HepG2 (cell line): ENCODE results near the gene PADI1.

Source experiments
- CTCF ChIP-seq: sonication (generic); formaldehyde crosslinking; IDR thresholded peaks from 2 replicates; pipeline ENCODE4 v1.5.0; 2020; ENCODE audit warnings: mild to moderate bottlenecking, missing genetic modification reagents, moderate library complexity
- FIP1L1 ChIP-seq: fragments of 200-400 bp; formaldehyde crosslinking; IDR thresholded peaks from 2 replicates; pipeline ENCODE4 v1.6.1; 2018; ENCODE audit warnings: low read depth, mild to moderate bottlenecking, low read length, moderate library complexity, borderline replicate concordance; ENCODE audit not compliant: insufficient read depth
- FOSL1 ChIP-seq: sonication (generic); formaldehyde crosslinking; IDR thresholded peaks from 2 replicates; pipeline ENCODE4 v1.9.0; 2021; ENCODE audit warnings: missing genetic modification reagents, borderline replicate concordance
- FOXP1 ChIP-seq, 2 experiments: fragments of 450-650 bp in 1 of 2; IDR thresholded peaks; 2 replicates each; pipeline ENCODE4 v1.6.1; 2017 to 2018; ENCODE audit warnings: antibody characterized with exemption in 1 of 2
- HOXD1 ChIP-seq: sonication (generic); formaldehyde crosslinking; IDR thresholded peaks from 2 replicates; pipeline ENCODE4 v1.5.0; 2020; ENCODE audit warnings: missing genetic modification reagents
- LCORL ChIP-seq, 2 experiments: fragments of 450-650 bp in 1 of 2; sonication (generic) in 1 of 2; formaldehyde crosslinking in 1 of 2; IDR thresholded peaks; 2 replicates each; pipeline versions ENCODE4 v1.5.0 to v1.6.1; 2017 to 2020; ENCODE audit warnings: antibody characterized with exemption in 1 of 2, missing genetic modification reagents in 1 of 2
- MAX ChIP-seq: IDR thresholded peaks from 2 replicates; pipeline ENCODE4 v1.6.1; 2012; ENCODE audit warnings: inconsistent platforms
- MED8 ChIP-seq: sonication (generic); formaldehyde crosslinking; IDR thresholded peaks from 2 replicates; pipeline ENCODE4 v1.8.1; 2023; ENCODE audit warnings: mild to moderate bottlenecking, missing genetic modification reagents; ENCODE audit not compliant: insufficient replicate concordance
- NFYB ChIP-seq: sonication (generic); formaldehyde crosslinking; IDR thresholded peaks from 2 replicates; pipeline ENCODE4 v1.4.0; 2020; ENCODE audit warnings: missing genetic modification reagents
- RAD51 ChIP-seq: fragments of 450-650 bp; IDR thresholded peaks from 2 replicates; pipeline ENCODE4 v1.6.1; 2016; ENCODE audit warnings: borderline replicate concordance
- RELA ChIP-seq: sonication (generic); formaldehyde crosslinking; IDR thresholded peaks from 2 replicates; pipeline ENCODE4 v1.4.0; 2020; ENCODE audit warnings: missing genetic modification reagents
- ZNF317 ChIP-seq: sonication (generic); formaldehyde crosslinking; IDR thresholded peaks from 2 replicates; pipeline ENCODE4 v1.5.0; 2020; ENCODE audit warnings: mild to moderate bottlenecking, missing genetic modification reagents

- TF ChIP-seq MED8 (CRISPR knock-in tag): no peak
- TF ChIP-seq HOXD1 (CRISPR knock-in tag): no peak
- TF ChIP-seq MAX: no peak
- no peak for TF ChIP-seq NFYB (CRISPR knock-in tag)
- no peak for TF ChIP-seq ZNF317 (CRISPR knock-in tag)
- TF ChIP-seq FOSL1 (CRISPR knock-in tag): no peak
- no peak for TF ChIP-seq RELA (CRISPR knock-in tag)
- no peak for TF ChIP-seq FOXP1 (IDR thresholded peaks at IDR 0.05)
- TF ChIP-seq FOXP1 (CRISPR knock-in tag; IDR thresholded peaks at IDR 0.05): no peak
- no peak for TF ChIP-seq FIP1L1
- no peak for TF ChIP-seq CTCF (CRISPR knock-in tag)
- no peak for TF ChIP-seq RAD51
- no peak for TF ChIP-seq LCORL (IDR thresholded peaks at IDR 0.05)
- TF ChIP-seq LCORL (CRISPR knock-in tag; IDR thresholded peaks at IDR 0.05): no peak
These were observed 12.3 kb upstream of the PADI1 start for GRCh38 chr1:17192394-17193221.
